ENCODE measurements around the gene TFIP11.

The TFIP11 gene

DNA sequence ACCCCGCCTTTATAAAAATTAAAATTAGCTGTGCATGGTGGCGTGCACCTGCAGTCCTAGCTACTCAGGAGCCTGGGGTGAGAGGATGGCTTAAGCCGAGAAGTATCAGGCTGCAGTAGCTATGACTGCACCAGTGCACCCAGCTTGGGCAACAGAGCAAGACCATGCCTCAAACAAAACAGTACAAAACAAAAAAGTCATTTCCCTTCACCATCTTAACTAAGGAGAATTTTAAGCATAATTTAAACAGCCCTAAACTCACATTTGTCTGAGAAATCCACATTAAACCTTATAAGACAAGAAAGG lies 23.3 kb upstream of the TFIP11 start:
- no peaks in the 10 kb centered on the region for H3K9me3 ChIP-seq (ENCODE audit: control insufficient read depth, insufficient read depth, low read depth, low read length)
- TF ChIP-seq, protein P1, sequence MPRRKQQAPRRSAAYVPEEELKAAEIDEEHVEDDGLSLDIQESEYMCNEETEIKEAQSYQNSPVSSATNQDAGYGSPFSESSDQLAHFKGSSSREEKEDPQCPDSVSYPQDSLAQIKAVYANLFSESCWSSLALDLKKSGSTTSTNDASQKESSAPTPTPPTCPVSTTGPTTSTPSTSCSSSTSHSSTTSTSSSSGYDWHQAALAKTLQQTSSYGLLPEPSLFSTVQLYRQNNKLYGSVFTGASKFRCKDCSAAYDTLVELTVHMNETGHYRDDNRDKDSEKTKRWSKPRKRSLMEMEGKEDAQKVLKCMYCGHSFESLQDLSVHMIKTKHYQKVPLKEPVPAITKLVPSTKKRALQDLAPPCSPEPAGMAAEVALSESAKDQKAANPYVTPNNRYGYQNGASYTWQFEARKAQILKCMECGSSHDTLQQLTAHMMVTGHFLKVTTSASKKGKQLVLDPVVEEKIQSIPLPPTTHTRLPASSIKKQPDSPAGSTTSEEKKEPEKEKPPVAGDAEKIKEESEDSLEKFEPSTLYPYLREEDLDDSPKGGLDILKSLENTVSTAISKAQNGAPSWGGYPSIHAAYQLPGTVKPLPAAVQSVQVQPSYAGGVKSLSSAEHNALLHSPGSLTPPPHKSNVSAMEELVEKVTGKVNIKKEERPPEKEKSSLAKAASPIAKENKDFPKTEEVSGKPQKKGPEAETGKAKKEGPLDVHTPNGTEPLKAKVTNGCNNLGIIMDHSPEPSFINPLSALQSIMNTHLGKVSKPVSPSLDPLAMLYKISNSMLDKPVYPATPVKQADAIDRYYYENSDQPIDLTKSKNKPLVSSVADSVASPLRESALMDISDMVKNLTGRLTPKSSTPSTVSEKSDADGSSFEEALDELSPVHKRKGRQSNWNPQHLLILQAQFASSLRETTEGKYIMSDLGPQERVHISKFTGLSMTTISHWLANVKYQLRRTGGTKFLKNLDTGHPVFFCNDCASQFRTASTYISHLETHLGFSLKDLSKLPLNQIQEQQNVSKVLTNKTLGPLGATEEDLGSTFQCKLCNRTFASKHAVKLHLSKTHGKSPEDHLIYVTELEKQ (tag by site-specific recombination; IDR thresholded peaks at IDR 0.05; ENCODE audit: borderline replicate concordance), result no peak
- TF ChIP-seq ZNF138 (tag by site-specific recombination; IDR thresholded peaks at IDR 0.05; ENCODE audit: borderline replicate concordance) (no peak), ZNF530 (tag by site-specific recombination; IDR thresholded peaks at IDR 0.05; ENCODE audit: low read depth) (no peak), ZNF621 (tag by site-specific recombination; IDR thresholded peaks at IDR 0.05) (no peak), ZSCAN23 (tag by site-specific recombination; IDR thresholded peaks at IDR 0.05) (no peak), ZNF398 (tag by site-specific recombination; IDR thresholded peaks at IDR 0.05) (no peak), ZNF777 (tag by site-specific recombination; IDR thresholded peaks at IDR 0.05; ENCODE audit: borderline replicate concordance) (no peak), ZNF19 (tag by site-specific recombination; IDR thresholded peaks at IDR 0.05; ENCODE audit: low read depth) (no peak), ZNF664 (tag by site-specific recombination; IDR thresholded peaks at IDR 0.05) (no peak)
- peaks cover 5 to 20% of the 10 kb centered on the region in 2 experiments; a peak in 2 of 3 replicates for H3K36me3 ChIP-seq (ENCODE audit: control insufficient read depth in 2 of 2, insufficient read depth in 1 of 2, low read length in 2 of 2)
- no peak overlapping the region for H3K4me3 ChIP-seq (ENCODE audit: low read depth, low read length)
- H3K27ac ChIP-seq (ENCODE audit: extremely low read depth, low read depth, low read length), result no peak overlapping the region
- CTCF ChIA-PET, result no interaction called here
- POLR2A ChIA-PET, result no interaction called here
- no peaks in the 10 kb centered on the region for H3K4me1 ChIP-seq (ENCODE audit: control insufficient read depth, insufficient read depth, low read length)

DNA sequence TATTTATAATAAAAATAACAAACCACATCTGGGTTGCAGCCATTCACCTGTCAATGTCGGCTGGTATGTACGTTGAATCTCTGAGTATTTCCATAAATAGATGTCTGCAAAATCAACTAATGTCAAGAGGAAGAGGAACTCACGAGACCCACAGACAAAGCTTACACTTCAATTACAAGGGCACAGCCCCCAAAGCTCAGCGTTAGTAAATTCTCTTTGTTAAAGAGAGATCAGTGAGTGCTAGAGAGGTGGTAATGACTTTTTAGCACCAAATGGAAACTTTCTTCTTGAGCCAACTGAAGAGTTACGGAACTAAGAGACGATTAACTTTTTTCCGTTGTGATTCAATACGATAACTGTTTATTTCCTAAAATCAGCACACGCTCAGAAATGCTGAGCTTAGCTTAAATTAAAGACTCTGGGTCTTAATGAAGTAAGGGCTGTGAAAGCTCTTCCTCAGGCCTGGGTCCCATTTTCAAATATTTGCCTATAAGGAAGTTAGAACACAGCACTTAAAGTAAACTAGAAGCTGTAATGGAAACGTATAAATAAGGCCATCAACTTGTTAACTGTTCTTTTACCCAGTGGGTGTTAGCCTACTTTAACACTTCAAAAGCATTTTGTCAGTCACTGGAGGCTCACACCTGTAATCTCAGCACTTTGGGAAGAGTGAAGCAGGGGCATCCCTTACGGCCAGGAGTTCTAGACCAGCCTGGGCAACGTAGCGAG lies 22.8 kb upstream of the TFIP11 start:
- Histone ChIP-seq H3K36me3 (ENCODE audit: control insufficient read depth in 2 of 2, insufficient read depth in 1 of 2, low read length in 2 of 2) (peaks cover 5 to 14% of the 10 kb centered on the region in 2 experiments; a peak in 2 of 3 replicates), H3K4me3 (ENCODE audit: low read depth, low read length) (no peak overlapping the region), H3K27ac (ENCODE audit: extremely low read depth, low read depth, low read length) (no peak overlapping the region), H3K4me1 (ENCODE audit: control insufficient read depth, insufficient read depth, low read length) (no peaks in the 10 kb centered on the region), H3K9me3 (ENCODE audit: control insufficient read depth, insufficient read depth, low read depth, low read length) (no peaks in the 10 kb centered on the region)
- ChIA-PET CTCF (interaction anchor here (0.6 kb wide), 1 partner anchor 15 kb away, joined by 3 read pairs; no protein-coding TSS in a partner anchor), POLR2A (no interaction called here)
- TF ChIP-seq ZNF239 (tag by site-specific recombination; IDR thresholded peaks at IDR 0.05) (no peak), TRIM28 (IDR thresholded peaks at IDR 0.05; ENCODE audit: borderline replicate concordance, low read length) (no peak)

- no peaks in the 10 kb centered on the region for H3K4me1 ChIP-seq (ENCODE audit: control insufficient read depth, insufficient read depth, low read length)
- no peak overlapping the region for H3K27ac ChIP-seq (ENCODE audit: extremely low read depth, low read depth, low read length)
- peaks cover 5 to 14% of the 10 kb centered on the region in 2 experiments; a peak in 2 of 3 replicates for H3K36me3 ChIP-seq (ENCODE audit: control insufficient read depth in 2 of 2, insufficient read depth in 1 of 2, low read length in 2 of 2)
- ChIA-PET POLR2A (no interaction called here), CTCF (interaction anchor here (0.6 kb wide), 1 partner anchor 15 kb away, joined by 3 read pairs; no protein-coding TSS in a partner anchor)
- H3K4me3 ChIP-seq (ENCODE audit: low read depth, low read length), result no peak overlapping the region
- H3K9me3 ChIP-seq (ENCODE audit: control insufficient read depth, insufficient read depth, low read depth, low read length), result no peaks in the 10 kb centered on the region
- TF ChIP-seq GLIS1 (tag by site-specific recombination; IDR thresholded peaks at IDR 0.05), result no peak
- TF ChIP-seq, protein P2, sequence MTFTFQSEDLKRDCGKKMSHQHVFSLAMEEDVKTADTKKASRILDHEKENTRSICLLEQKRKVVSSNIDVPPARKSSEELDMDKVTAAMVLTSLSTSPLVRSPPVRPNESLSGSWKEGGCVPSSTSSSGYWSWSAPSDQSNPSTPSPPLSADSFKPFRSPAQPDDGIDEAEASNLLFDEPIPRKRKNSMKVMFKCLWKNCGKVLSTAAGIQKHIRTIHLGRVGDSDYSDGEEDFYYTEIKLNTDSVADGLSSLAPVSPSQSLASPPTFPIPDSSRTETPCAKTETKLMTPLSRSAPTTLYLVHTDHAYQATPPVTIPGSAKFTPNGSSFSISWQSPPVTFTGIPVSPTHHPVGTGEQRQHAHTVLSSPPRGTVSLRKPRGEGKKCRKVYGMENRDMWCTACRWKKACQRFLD (tag by site-specific recombination; IDR thresholded peaks at IDR 0.05), result no peak
- no peak for TF ChIP-seq GFI1B (tag by site-specific recombination; IDR thresholded peaks at IDR 0.05)
- no peak for TF ChIP-seq ZBTB49 (tag by site-specific recombination; IDR thresholded peaks at IDR 0.05; ENCODE audit: low read depth)
- TF ChIP-seq, protein P3, sequence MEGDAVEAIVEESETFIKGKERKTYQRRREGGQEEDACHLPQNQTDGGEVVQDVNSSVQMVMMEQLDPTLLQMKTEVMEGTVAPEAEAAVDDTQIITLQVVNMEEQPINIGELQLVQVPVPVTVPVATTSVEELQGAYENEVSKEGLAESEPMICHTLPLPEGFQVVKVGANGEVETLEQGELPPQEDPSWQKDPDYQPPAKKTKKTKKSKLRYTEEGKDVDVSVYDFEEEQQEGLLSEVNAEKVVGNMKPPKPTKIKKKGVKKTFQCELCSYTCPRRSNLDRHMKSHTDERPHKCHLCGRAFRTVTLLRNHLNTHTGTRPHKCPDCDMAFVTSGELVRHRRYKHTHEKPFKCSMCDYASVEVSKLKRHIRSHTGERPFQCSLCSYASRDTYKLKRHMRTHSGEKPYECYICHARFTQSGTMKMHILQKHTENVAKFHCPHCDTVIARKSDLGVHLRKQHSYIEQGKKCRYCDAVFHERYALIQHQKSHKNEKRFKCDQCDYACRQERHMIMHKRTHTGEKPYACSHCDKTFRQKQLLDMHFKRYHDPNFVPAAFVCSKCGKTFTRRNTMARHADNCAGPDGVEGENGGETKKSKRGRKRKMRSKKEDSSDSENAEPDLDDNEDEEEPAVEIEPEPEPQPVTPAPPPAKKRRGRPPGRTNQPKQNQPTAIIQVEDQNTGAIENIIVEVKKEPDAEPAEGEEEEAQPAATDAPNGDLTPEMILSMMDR (tag by site-specific recombination; IDR thresholded peaks at IDR 0.05), result no peak
- TF ChIP-seq ZNF837 (tag by site-specific recombination; IDR thresholded peaks at IDR 0.05), result no peak
- TF ChIP-seq ZNF416 (tag by site-specific recombination; IDR thresholded peaks at IDR 0.05), result no peak
- no peak for TF ChIP-seq ZNF529 (tag by site-specific recombination; IDR thresholded peaks at IDR 0.05; ENCODE audit: insufficient replicate concordance)
Observed at GRCh38 chr22:26534171-26534855, 22.0 kb upstream of the TFIP11 start.

All from HEK293 (cell line).